HepG2 (cell line): ENCODE data around the gene DPH7.

Source experiments
- CTCF ChIP-seq: sonication (generic); formaldehyde crosslinking; IDR thresholded peaks from 2 replicates; pipeline ENCODE4 v1.5.0; 2020; ENCODE audit warnings: mild to moderate bottlenecking, missing genetic modification reagents, moderate library complexity
- SP5 ChIP-seq: IDR thresholded peaks from 2 replicates; pipeline ENCODE4 v1.6.1; 2016; ENCODE audit warnings: low read depth, borderline replicate concordance
- USF2 ChIP-seq, 2 experiments: sonication (generic) in 1 of 2; formaldehyde crosslinking in 1 of 2; IDR thresholded peaks; 2 replicates each; pipeline versions ENCODE4 v1.5.1 to v1.6.1; 2011 to 2020; ENCODE audit warnings: borderline replicate concordance in 1 of 2, low read depth in 1 of 2, low read length in 1 of 2, mild to moderate bottlenecking in 1 of 2, missing genetic modification reagents in 1 of 2, moderate library complexity in 1 of 2

- TF ChIP-seq CTCF (CRISPR knock-in tag) (no peak), USF2 (IDR thresholded peaks at IDR 0.05; ENCODE audit: low read depth, low read length) (no peak), USF2 (CRISPR knock-in tag; IDR thresholded peaks at IDR 0.05; ENCODE audit: borderline replicate concordance) (no peak), SP5 (no peak)
Observed at GRCh38 chr9:137564817-137565411, 13.8 kb downstream of the DPH7 start.
